IMR-90 (cell line): ENCODE results near the gene GJA8.

Experiments
- CTCF ChIP-seq: conservative IDR thresholded peaks from 2 replicates; pipeline ENCODE4 v1.5.1; 2012; ENCODE audit warnings: mild to moderate bottlenecking, low read depth, low read length, improper control_type of control experiment
- POLR2A ChIP-seq: IDR thresholded peaks from 2 replicates; pipeline ENCODE4 v1.6.1; 2012; ENCODE audit warnings: mild to moderate bottlenecking, low read depth, low read length
- RFX5 ChIP-seq: IDR thresholded peaks from 2 replicates; pipeline ENCODE4 v1.8.0; 2012; ENCODE audit warnings: low read depth, mild to moderate bottlenecking, low read length, moderate library complexity
- TF ChIP-seq, protein P1 (sequence below): fragments of 150-350 bp; IDR thresholded peaks from 2 replicates; pipeline ENCODE4 v1.6.1; 2017; ENCODE audit warnings: mild to moderate bottlenecking, antibody characterized with exemption, low read length, low read depth

- TF ChIP-seq CTCF (no peak), POLR2A (no peak), RFX5 (no peak)
- TF ChIP-seq, protein P1, sequence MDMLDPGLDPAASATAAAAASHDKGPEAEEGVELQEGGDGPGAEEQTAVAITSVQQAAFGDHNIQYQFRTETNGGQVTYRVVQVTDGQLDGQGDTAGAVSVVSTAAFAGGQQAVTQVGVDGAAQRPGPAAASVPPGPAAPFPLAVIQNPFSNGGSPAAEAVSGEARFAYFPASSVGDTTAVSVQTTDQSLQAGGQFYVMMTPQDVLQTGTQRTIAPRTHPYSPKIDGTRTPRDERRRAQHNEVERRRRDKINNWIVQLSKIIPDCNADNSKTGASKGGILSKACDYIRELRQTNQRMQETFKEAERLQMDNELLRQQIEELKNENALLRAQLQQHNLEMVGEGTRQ, result no peak
Observed at GRCh38 chr1:147891088-147891487, 11.5 kb upstream of the GJA8 start.
